HCT116 (cell line): ENCODE data around the gene DOC2A. TPM values are rescaled to one million over a fixed set of nuclear protein-coding genes. Genes with fewer than 3 reads are reported as not detected.
"Not testable (repeated sequence)": the region's sequence is repeated elsewhere in the genome, so short reads cannot be mapped to it uniquely, and the experiment has no call there.

ENCODE experiments used
- ATAC-seq: fragments of 200-7000 bp; cut with Tn5 transposase; 2 replicates; pipeline ENCODE4 v1.9.1; 2020; ENCODE audit warnings: mild to moderate bottlenecking, moderate library complexity
- BruUV-seq: library from RNA; stranded (reverse); fragments of 400-500 nt; replicated peaks from 2 replicates; lab custom pipeline; 2021; lab: Mats Ljungman, UMichigan
- CTCF ChIA-PET: fragments of 300-600 bp; sonication (Branson Sonifier 250); formaldehyde crosslinking; loops from one replicate; lab custom pipeline; 2021; ENCODE audit warnings: antibody characterized with exemption; lab: Charles Lee
- POLR2A ChIA-PET: fragments of 300-600, 350-600 bp; sonication (Branson Sonifier 250); formaldehyde crosslinking; loops from one replicate; lab custom pipeline; 2021; ENCODE audit warnings: antibody characterized with exemption; lab: Charles Lee
- RAD21 ChIA-PET, 2 experiments: fragments of 300-600 bp; sonication (Branson Sonifier 250); formaldehyde crosslinking; loops; one replicate each; lab custom pipeline; 2023; ENCODE audit warnings: low total read pairs in 2 of 2; ENCODE audit not compliant: uncharacterized antibody in 2 of 2, unreplicated experiment in 2 of 2, low non-redundant PET in 1 of 2; lab: Charles Lee
- DNase-seq: peaks from one replicate; pipeline ENCODE4 v3.0.0-alpha.2; 2010; ENCODE audit warnings: low read depth, low spot score
- H2AFZ ChIP-seq: fragments of 200-600 bp; shearing (Covaris generic), sonication (generic); 2 replicates; pipeline ENCODE4 v1.6.1; 2017; ENCODE audit warnings: low read depth, mixed run types, mixed read lengths, antibody characterized with exemption, low read length; ENCODE audit not compliant: poor library complexity, severe bottlenecking
- H3K27ac ChIP-seq: 2 replicates; pipeline ENCODE4 v1.5.1; 2012; ENCODE audit warnings: low read depth, low read length
- H3K27me3 ChIP-seq: fragments of 200-600 bp; sonication (generic); 2 replicates; pipeline ENCODE4 v1.6.1; 2016; ENCODE audit warnings: mixed run types, low read length, mixed read lengths; ENCODE audit not compliant: insufficient read depth
- H3K36me3 ChIP-seq, 2 experiments: fragments of 200-500 bp in 1 of 2; fragments of 200-600 bp in 1 of 2; sonication (Bioruptor generic) in 1 of 2; sonication (generic) in 1 of 2; 2 replicates each; pipeline versions ENCODE4 v1.5.1 to v1.6.1; 2014 to 2016; ENCODE audit warnings: low read length in 2 of 2, inconsistent platforms in 1 of 2, mixed read lengths in 1 of 2, mixed run types in 1 of 2; ENCODE audit not compliant: insufficient read depth in 2 of 2, control insufficient read depth in 1 of 2
- H3K4me1 ChIP-seq, 2 experiments: fragments of 200-600 bp in 1 of 2; sonication (generic) in 1 of 2; 2 replicates each; pipeline versions ENCODE4 v1.5.1 to v1.6.1; 2012 to 2017; ENCODE audit warnings: low read length in 2 of 2, inconsistent platforms in 1 of 2, mild to moderate bottlenecking in 1 of 2, mixed read lengths in 1 of 2, mixed run types in 1 of 2, moderate library complexity in 1 of 2; ENCODE audit not compliant: insufficient read depth in 2 of 2, control insufficient read depth in 1 of 2
- H3K4me2 ChIP-seq: fragments of 200-600 bp; sonication (generic); 2 replicates; pipeline ENCODE4 v1.6.1; 2017; ENCODE audit warnings: mixed run types, low read length, mixed read lengths
- H3K4me3 ChIP-seq, 2 experiments: fragments of 200-600 bp in 1 of 2; sonication (generic) in 1 of 2; replicated peaks in 1 of 2; 2 replicates each; pipeline ENCODE4 v1.5.1; 2011 to 2016; ENCODE audit warnings: low read length in 2 of 2, control low read depth in 1 of 2, low read depth in 1 of 2, mild to moderate bottlenecking in 1 of 2, mixed read lengths in 1 of 2, mixed run types in 1 of 2
- H3K79me2 ChIP-seq: fragments of 200-600 bp; sonication (generic); 2 replicates; pipeline ENCODE4 v1.6.1; 2017; ENCODE audit warnings: mild to moderate bottlenecking, mixed run types, low read length, moderate library complexity, mixed read lengths; ENCODE audit not compliant: insufficient read depth
- H3K9ac ChIP-seq: fragments of 200-600 bp; sonication (generic); 2 replicates; pipeline ENCODE4 v1.6.1; 2016; ENCODE audit warnings: low read length, mixed read lengths
- H3K9me2 ChIP-seq: fragments of 200-600 bp; sonication (generic), shearing (Covaris generic); 2 replicates; pipeline ENCODE4 v1.6.1; 2017; ENCODE audit warnings: mixed run types, mild to moderate bottlenecking, moderate library complexity; ENCODE audit not compliant: insufficient read depth
- H3K9me3 ChIP-seq, 2 experiments: fragments of 200-500 bp in 1 of 2; fragments of 200-600 bp in 1 of 2; sonication (Bioruptor generic) in 1 of 2; sonication (generic) in 1 of 2; 2 replicates each; pipeline ENCODE4 v1.6.1; 2014 to 2017; ENCODE audit warnings: low read length in 2 of 2, mixed read lengths in 2 of 2, inconsistent platforms in 1 of 2, low read depth in 1 of 2, mild to moderate bottlenecking in 1 of 2, mixed run types in 1 of 2, moderate library complexity in 1 of 2; ENCODE audit not compliant: control insufficient read depth in 1 of 2, insufficient read depth in 1 of 2
- H4K20me1 ChIP-seq: fragments of 200-600 bp; sonication (generic), shearing (Covaris generic); 2 replicates; pipeline ENCODE4 v1.6.1; 2017; ENCODE audit warnings: mixed run types, mild to moderate bottlenecking, moderate library complexity; ENCODE audit not compliant: insufficient read depth
- ATF3 ChIP-seq: IDR thresholded peaks from 2 replicates; pipeline ENCODE4 v1.6.1; 2012
- CBX3 ChIP-seq: IDR thresholded peaks from 2 replicates; pipeline ENCODE4 v1.6.1; 2012; ENCODE audit warnings: low read depth
- ELF1 ChIP-seq: IDR thresholded peaks from 2 replicates; pipeline ENCODE4 v1.6.1; 2012; ENCODE audit warnings: low read depth, borderline replicate concordance
- EZH2phosphoT487 ChIP-seq: fragments of 200-600 bp; IDR thresholded peaks from 2 replicates; pipeline ENCODE4 v1.6.1; 2018; ENCODE audit warnings: antibody characterized with exemption, borderline replicate concordance
- FOSL1 ChIP-seq: IDR thresholded peaks from 2 replicates; pipeline ENCODE4 v1.6.1; 2012; ENCODE audit warnings: low read depth
- POLR2AphosphoS5 ChIP-seq: IDR thresholded peaks from 2 replicates; pipeline ENCODE4 v1.6.1; 2011; ENCODE audit warnings: mild to moderate bottlenecking, low read depth, low read length, moderate library complexity
- RAD21 ChIP-seq: IDR thresholded peaks from 2 replicates; pipeline ENCODE4 v1.6.1; 2012; ENCODE audit warnings: low read depth, mild to moderate bottlenecking
- REST ChIP-seq: IDR thresholded peaks from 2 replicates; pipeline ENCODE4 v1.6.1; 2012; ENCODE audit warnings: low read depth
- SP1 ChIP-seq: IDR thresholded peaks from 2 replicates; pipeline ENCODE4 v1.6.1; 2012; ENCODE audit warnings: low read depth
- YY1 ChIP-seq: IDR thresholded peaks from 2 replicates; pipeline ENCODE4 v1.6.1; 2011; ENCODE audit warnings: low read length, low read depth, moderate library complexity, mild to moderate bottlenecking; ENCODE audit not compliant: insufficient replicate concordance; ENCODE audit errors: extremely low read depth
- ZBTB33 ChIP-seq: IDR thresholded peaks from 2 replicates; pipeline ENCODE4 v1.6.1; 2011; ENCODE audit warnings: mild to moderate bottlenecking, low read length, moderate library complexity; ENCODE audit not compliant: insufficient replicate concordance; ENCODE audit errors: extremely low read depth
- ZNF274 ChIP-seq: fragments of 200-500 bp; sonication (Bioruptor generic); IDR thresholded peaks from 2 replicates; pipeline ENCODE4 v1.6.1; 2014; ENCODE audit warnings: mild to moderate bottlenecking, low read depth, low read length, inconsistent platforms
- intact Hi-C: fragments of 100-400 bp; cut with micrococcal nuclease; formaldehyde crosslinking; loops from 2 replicates; pipeline ENCODE4 v1.10.0; 2022
- total RNA-seq: library from RNA; stranded (reverse); gene quantifications from one replicate; pipeline ENCODE4 v1.2.1, GENCODE V29; 2021; ENCODE audit not compliant: unreplicated experiment

Gene DOC2A
- total RNA-seq, 1 experiment from 2014 or later = 17.3 TPM

GRCh38 chr16:30041841-30042240 is 31.0 kb upstream of the DOC2A start (continued):
- TF ChIP-seq REST = no peak

- BruUV-seq, H3K4me1 ChIP-seq, H3K27me3 ChIP-seq, H3K79me2 ChIP-seq, RAD21 ChIA-PET, H3K4me2 ChIP-seq, H2AFZ ChIP-seq, POLR2A ChIA-PET, DNase-seq, H3K9ac ChIP-seq, H4K20me1 ChIP-seq, H3K36me3 ChIP-seq, H3K27ac ChIP-seq, H3K9me2 ChIP-seq, intact Hi-C loops, H3K9me3 ChIP-seq, ATAC-seq, H3K4me3 ChIP-seq: not testable (repeated sequence)
- CTCF ChIA-PET = interaction anchor here (0.8 to 2.7 kb wide), 3 partner anchors 9 to 52 kb away, joined by 3 to 13 read pairs (median 3); no protein-coding TSS in a partner anchor
These were observed 29.9 kb upstream of the DOC2A start for GRCh38 chr16:30040690-30041089.

- Histone ChIP-seq H4K20me1 (no peaks in the 10 kb centered on the region), H3K4me3 (no peak overlapping the region), H3K36me3 (no peaks in the 10 kb centered on the region), H3K4me1 (no peaks in the 10 kb centered on the region; a peak in 1 of 4 replicates), H3K9me3 (no peaks in the 10 kb centered on the region), H3K79me2 (no peaks in the 10 kb centered on the region), H3K27me3 (no peaks in the 10 kb centered on the region), H3K9ac (no peak overlapping the region), H2AFZ (no peak overlapping the region), H3K4me2 (no peak overlapping the region), H3K9me2 (no peaks in the 10 kb centered on the region), H3K27ac (no peak overlapping the region)
- CTCF ChIA-PET = interaction anchor here (2.7 kb wide), 1 partner anchor 8 kb away, joined by 13 read pairs; no protein-coding TSS in a partner anchor
- no peak for ATAC-seq
- POLR2A ChIA-PET = no interaction called here
- RAD21 ChIA-PET = interaction anchor here in 1 of 2 experiments (0.6 kb wide), 1 partner anchor 212 kb away, joined by 3 read pairs; no protein-coding TSS in a partner anchor
- intact Hi-C loops = no loop called here
- no peak for DNase-seq
- no TSS peak for BruUV-seq
- TF ChIP-seq ELF1 = no peak
- no peak for TF ChIP-seq SP1
- TF ChIP-seq FOSL1 = no peak
- TF ChIP-seq RAD21 = no peak
- TF ChIP-seq CBX3 = no peak
- no peak for TF ChIP-seq ZNF274
- TF ChIP-seq ATF3 = no peak
- no peak for TF ChIP-seq EZH2phosphoT487
- TF ChIP-seq YY1 = no peak
- TF ChIP-seq ZBTB33 = no peak
- TF ChIP-seq POLR2AphosphoS5 = no peak
These were observed 29.4 kb upstream of the DOC2A start for GRCh38 chr16:30040221-30040620.
